Spinal cord (tissue), 10 donors: ENCODE results near the gene COPB2. TPM values are rescaled to one million over a fixed set of nuclear protein-coding genes. Genes with fewer than 3 reads are reported as not detected.

Experiments used
- DNase-seq, 6 donors: peaks; one replicate each; pipeline versions ENCODE4 v3.0.0 to v3.0.0-alpha.2; 2013 to 2015; ENCODE audit warnings: low spot score in 6 of 6, low read depth in 4 of 6
- H3K27ac ChIP-seq: one replicate; pipeline ENCODE4 v1.5.1; 2013; ENCODE audit warnings: low read depth, low read length, control low read depth
- H3K27me3 ChIP-seq: one replicate; pipeline ENCODE4 v1.6.1; 2013; ENCODE audit warnings: low read length; ENCODE audit not compliant: control insufficient read depth, insufficient read depth
- H3K36me3 ChIP-seq: one replicate; pipeline ENCODE4 v1.6.1; 2013; ENCODE audit warnings: low read length; ENCODE audit not compliant: control insufficient read depth, insufficient read depth
- H3K4me1 ChIP-seq: one replicate; pipeline ENCODE4 v1.6.1; 2013; ENCODE audit warnings: low read length; ENCODE audit not compliant: control insufficient read depth, insufficient read depth
- H3K4me3 ChIP-seq: one replicate; pipeline ENCODE4 v1.5.1; 2013; ENCODE audit warnings: low read depth, low read length, control low read depth
- H3K9me3 ChIP-seq: one replicate; pipeline ENCODE4 v1.6.1; 2013; ENCODE audit warnings: low read length; ENCODE audit not compliant: control insufficient read depth, insufficient read depth
- WGBS: methylation state at CpG from one replicate; pipeline ENCODE4 v1.1.5; 2013; ENCODE audit warnings: missing lambda C conversion rate; ENCODE audit not compliant: insufficient coverage; 5-methylcytosine and 5-hydroxymethylcytosine counted together
- long read RNA-seq, 4 donors: transcript quantifications; one replicate each; lab custom pipeline, GENCODE V29; 2026
- polyA plus RNA-seq, 2 donors: library from polyadenylated mRNA; unstranded; fragments of 120-200 nt; gene quantifications; one replicate each; pipeline ENCODE4 v1.2.1, GENCODE V29; 2013; ENCODE audit not compliant: insufficient read length in 2 of 2
- total RNA-seq, 2 donors: library from RNA; depleted of rRNA in 1 of 2; stranded (reverse); fragments of 120-200 nt in 1 of 2; fragments of >200 nt in 1 of 2; gene quantifications; one replicate each; pipeline versions ENCODE4 v1.2.3 to v1.2.4, GENCODE V29; 2013 to 2014
- donor health status: healthy.

COPB2 gene
- total RNA-seq (100 to 1,000 TPM; 141 to 146 TPM), polyA plus RNA-seq (100 to 1,000 TPM in 1 of 2 donors, 10 to 100 TPM in 1; 96.9 to 122 TPM)
- long read RNA-seq, donor 1, transcript COPB2-201 (22 exons, 3,360 nt): major isoform, 10 of 95 reads
- long read RNA-seq, donor 1, partial matches to known transcripts: 38 of 95 reads
- long read RNA-seq, donor 1, other reads (novel, unspliced or antisense): 46 of 95 reads
- long read RNA-seq, donor 2, partial matches to known transcripts: 0 of 4 reads
- long read RNA-seq, donor 2, other reads (novel, unspliced or antisense): 0 of 4 reads
- long read RNA-seq, donor 3, partial matches to known transcripts: 0 of 4 reads
- long read RNA-seq, donor 3, other reads (novel, unspliced or antisense): 0 of 4 reads
- long read RNA-seq, donor 4, transcript COPB2-201 (22 exons, 3,360 nt): major isoform, 5 of 25 reads
- long read RNA-seq, donor 4, partial matches to known transcripts: 15 of 25 reads
- long read RNA-seq, donor 4, other reads (novel, unspliced or antisense): 0 of 25 reads

GRCh38 chr3:139389552-139390368, at the start of gene COPB2:
Gene COPB2 (minus strand): TSS chr3:139389647. CDS start chr3:139389550, 97 bp downstream.
- H3K9me3 ChIP-seq: no peaks in the 10 kb centered on the region
- H3K36me3 ChIP-seq: peaks cover 3% of the 10 kb centered on the region
- DNase-seq: peak; percentile 98 to 100 (median 99)
- H3K27me3 ChIP-seq: no peaks in the 10 kb centered on the region
- H3K4me3 ChIP-seq: peak within 1 kb of the TSS; percentile 99
- peak within 1 kb of the TSS; percentile 92 for H3K27ac ChIP-seq
- WGBS: 0% methylated on average over 48 of the region's 52 CpGs
- H3K4me1 ChIP-seq: peaks cover 13% of the 10 kb centered on the region

GRCh38 chr3:139434764-139435307, 45.4 kb upstream of the COPB2 start:
- no peaks in the 10 kb centered on the region for H3K9me3 ChIP-seq
- H3K4me3 ChIP-seq: no peak overlapping the region
- no peak overlapping the region for H3K27ac ChIP-seq
- DNase-seq: no peak
- no peaks in the 10 kb centered on the region for H3K4me1 ChIP-seq
- no peaks in the 10 kb centered on the region for H3K27me3 ChIP-seq
- WGBS: 77% methylated on average over 6 of the region's 6 CpGs
- peaks cover 5% of the 10 kb centered on the region for H3K36me3 ChIP-seq

- H3K4me3 ChIP-seq: no peak overlapping the region
- WGBS: no CpG with 5 or more reads among the region's 1 CpG
- no peak for DNase-seq
- H3K9me3 ChIP-seq: no peaks in the 10 kb centered on the region
- H3K36me3 ChIP-seq: peaks cover 5% of the 10 kb centered on the region
- H3K27me3 ChIP-seq: no peaks in the 10 kb centered on the region
- no peaks in the 10 kb centered on the region for H3K4me1 ChIP-seq
- no peak overlapping the region for H3K27ac ChIP-seq
Observed at GRCh38 chr3:139434228-139434627, 44.8 kb upstream of the COPB2 start.

GRCh38 chr3:139433089-139433488, 43.6 kb upstream of the COPB2 start:
- Histone ChIP-seq H3K4me1 (no peaks in the 10 kb centered on the region), H3K27ac (no peak overlapping the region), H3K4me3 (no peak overlapping the region), H3K9me3 (no peaks in the 10 kb centered on the region), H3K36me3 (peaks cover 5% of the 10 kb centered on the region), H3K27me3 (no peaks in the 10 kb centered on the region)
- no peak for DNase-seq
- no CpG with 5 or more reads among the region's 1 CpG for WGBS

- H3K9me3 ChIP-seq: no peaks in the 10 kb centered on the region
- no peak overlapping the region for H3K4me3 ChIP-seq
- H3K27ac ChIP-seq: no peak overlapping the region
- H3K36me3 ChIP-seq: peaks cover 5% of the 10 kb centered on the region
- no peaks in the 10 kb centered on the region for H3K27me3 ChIP-seq
- peaks cover 4% of the 10 kb centered on the region for H3K4me1 ChIP-seq
- DNase-seq: peak in 1 of 6 donors; percentile 52
Observed at GRCh38 chr3:139430493-139430892, 41.0 kb upstream of the COPB2 start.

- no peaks in the 10 kb centered on the region for H3K27me3 ChIP-seq
- H3K36me3 ChIP-seq: no peaks in the 10 kb centered on the region
- DNase-seq: peak; percentile 62 to 97 (median 77)
- H3K27ac ChIP-seq: no peak overlapping the region
- no peak overlapping the region for H3K4me3 ChIP-seq
- H3K9me3 ChIP-seq: no peaks in the 10 kb centered on the region
- H3K4me1 ChIP-seq: peaks cover 4% of the 10 kb centered on the region
- WGBS: 64% methylated on average over 3 of the region's 7 CpGs
Observed at GRCh38 chr3:139427283-139428060, 38.0 kb upstream of the COPB2 start.

GRCh38 chr3:139425745-139426400, 36.4 kb upstream of the COPB2 start:
- Histone ChIP-seq H3K27ac (no peak overlapping the region), H3K4me1 (peaks cover 4% of the 10 kb centered on the region), H3K27me3 (no peaks in the 10 kb centered on the region), H3K9me3 (no peaks in the 10 kb centered on the region), H3K4me3 (no peak overlapping the region), H3K36me3 (no peaks in the 10 kb centered on the region)
- no peak for DNase-seq
- 100% methylated on average over 1 of the region's 5 CpGs for WGBS

GRCh38 chr3:139423232-139423631, 33.8 kb upstream of the COPB2 start:
- Histone ChIP-seq H3K27me3 (no peaks in the 10 kb centered on the region), H3K27ac (no peak overlapping the region), H3K4me1 (peaks cover 4% of the 10 kb centered on the region), H3K9me3 (no peaks in the 10 kb centered on the region), H3K36me3 (no peaks in the 10 kb centered on the region), H3K4me3 (no peak overlapping the region)
- 100% methylated on average over 1 of the region's 2 CpGs for WGBS
- no peak for DNase-seq
